NB4 (cell line): ENCODE results near the gene ZNRF3.
"Not testable (repeated sequence)": the region's sequence is repeated elsewhere in the genome, so short reads cannot be mapped to it uniquely, and the experiment has no call there.

Source experiments
- DNase-seq: peaks from one replicate; pipeline ENCODE4 v3.0.0; 2010; ENCODE audit warnings: low read depth
- H3K4me3 ChIP-seq: one replicate; pipeline ENCODE4 v1.5.1; 2011; ENCODE audit warnings: mild to moderate bottlenecking, low read depth, low read length, moderate library complexity
- MAX ChIP-seq: IDR thresholded peaks from 2 replicates; pipeline ENCODE4 v1.6.1; 2011; ENCODE audit warnings: low read depth, low read length
- MYC ChIP-seq: IDR thresholded peaks from 2 replicates; pipeline ENCODE4 v1.6.1; 2011; ENCODE audit warnings: low read depth, low read length
- POLR2A ChIP-seq: IDR thresholded peaks from 2 replicates; pipeline ENCODE4 v1.6.1; 2011; ENCODE audit warnings: mild to moderate bottlenecking; ENCODE audit not compliant: insufficient read length; ENCODE audit errors: extremely low read depth
- TF ChIP-seq, protein P1 (sequence below): IDR thresholded peaks from one replicate; pipeline ENCODE4 v1.5.1; 2012; ENCODE audit warnings: low read depth, low read length

ZNRF3 gene

GRCh38 chr22:29003975-29004646 lies 120.7 kb downstream of the ZNRF3 start:
- DNase-seq = no peak
- no peak for TF ChIP-seq MYC
- TF ChIP-seq, protein P1, sequence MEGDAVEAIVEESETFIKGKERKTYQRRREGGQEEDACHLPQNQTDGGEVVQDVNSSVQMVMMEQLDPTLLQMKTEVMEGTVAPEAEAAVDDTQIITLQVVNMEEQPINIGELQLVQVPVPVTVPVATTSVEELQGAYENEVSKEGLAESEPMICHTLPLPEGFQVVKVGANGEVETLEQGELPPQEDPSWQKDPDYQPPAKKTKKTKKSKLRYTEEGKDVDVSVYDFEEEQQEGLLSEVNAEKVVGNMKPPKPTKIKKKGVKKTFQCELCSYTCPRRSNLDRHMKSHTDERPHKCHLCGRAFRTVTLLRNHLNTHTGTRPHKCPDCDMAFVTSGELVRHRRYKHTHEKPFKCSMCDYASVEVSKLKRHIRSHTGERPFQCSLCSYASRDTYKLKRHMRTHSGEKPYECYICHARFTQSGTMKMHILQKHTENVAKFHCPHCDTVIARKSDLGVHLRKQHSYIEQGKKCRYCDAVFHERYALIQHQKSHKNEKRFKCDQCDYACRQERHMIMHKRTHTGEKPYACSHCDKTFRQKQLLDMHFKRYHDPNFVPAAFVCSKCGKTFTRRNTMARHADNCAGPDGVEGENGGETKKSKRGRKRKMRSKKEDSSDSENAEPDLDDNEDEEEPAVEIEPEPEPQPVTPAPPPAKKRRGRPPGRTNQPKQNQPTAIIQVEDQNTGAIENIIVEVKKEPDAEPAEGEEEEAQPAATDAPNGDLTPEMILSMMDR = no peak
- TF ChIP-seq POLR2A = no peak
- TF ChIP-seq MAX = no peak
- H3K4me3 ChIP-seq = no peak overlapping the region

DNA sequence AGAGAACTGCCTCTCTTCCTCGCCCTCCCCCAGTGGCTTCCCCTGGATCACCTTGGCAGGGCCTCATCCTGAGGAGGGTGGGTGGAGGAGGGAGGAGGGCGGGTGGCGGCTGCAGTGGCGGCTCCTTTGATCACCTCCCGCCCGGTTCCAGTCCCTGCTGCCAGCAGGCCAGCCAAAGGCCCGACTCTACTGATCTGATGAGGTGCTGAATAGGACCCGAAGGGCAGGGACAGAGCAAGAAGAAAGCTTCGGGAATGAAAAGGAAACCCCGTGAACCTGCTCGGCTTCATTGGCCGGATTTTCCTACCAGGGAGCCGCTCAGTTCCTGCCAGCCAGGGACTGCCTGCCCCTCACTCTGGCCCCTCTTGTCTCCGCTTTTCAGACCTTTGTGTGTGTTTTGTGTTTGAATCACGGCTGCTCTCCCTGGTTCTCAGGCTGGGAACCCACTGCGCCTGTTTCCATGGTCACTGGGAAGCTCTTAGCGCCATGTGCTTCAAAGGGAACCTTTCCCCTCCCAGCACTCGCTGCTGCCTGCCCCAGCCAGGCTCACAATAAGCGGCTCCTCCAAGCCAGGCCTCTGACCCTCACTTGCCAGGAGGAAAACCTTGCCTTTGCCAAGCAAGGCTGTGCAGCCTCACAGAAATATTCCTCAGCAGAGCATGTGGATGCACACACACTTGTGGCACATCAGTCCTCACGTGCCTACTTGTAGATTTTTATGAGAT lies 121.4 kb downstream of the ZNRF3 start:
- no peak for DNase-seq
- H3K4me3 ChIP-seq = no peak overlapping the region
- TF ChIP-seq MAX (no peak), POLR2A (no peak), MYC (no peak)
- TF ChIP-seq, protein P1 = no peak

- H3K4me3 ChIP-seq, DNase-seq: not testable (repeated sequence)
These were observed 122.4 kb downstream of the ZNRF3 start for GRCh38 chr22:29005754-29006153.

DNA sequence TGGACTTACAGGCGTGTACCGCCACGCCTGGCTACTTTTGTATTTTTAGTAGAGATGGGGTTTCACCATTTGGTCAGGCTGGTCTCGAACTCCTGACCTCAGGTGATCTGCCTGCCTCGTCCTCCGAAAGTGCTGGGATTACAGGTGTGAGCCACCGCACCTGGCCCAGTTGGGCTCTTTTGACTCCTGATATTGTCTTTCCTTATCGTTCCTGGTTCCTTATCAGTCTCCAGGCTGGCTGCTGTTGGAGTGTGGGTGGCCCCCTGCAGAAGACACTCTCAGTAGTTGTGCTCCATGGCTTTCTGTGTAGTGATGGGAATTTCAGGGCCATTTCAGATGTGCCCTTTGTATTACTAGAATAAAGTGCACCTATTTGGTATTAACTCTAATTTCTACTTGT lies 123.0 kb downstream of the ZNRF3 start:
- DNase-seq = no peak
- TF ChIP-seq POLR2A (no peak), MAX (no peak), MYC (no peak)
- TF ChIP-seq, protein P1 = no peak
- H3K4me3 ChIP-seq = no peak overlapping the region

- no peak overlapping the region for H3K4me3 ChIP-seq
- TF ChIP-seq, protein P1 = no peak
- TF ChIP-seq MYC = no peak
- no peak for DNase-seq
These were observed 125.8 kb downstream of the ZNRF3 start for GRCh38 chr22:29009148-29009547.

DNA sequence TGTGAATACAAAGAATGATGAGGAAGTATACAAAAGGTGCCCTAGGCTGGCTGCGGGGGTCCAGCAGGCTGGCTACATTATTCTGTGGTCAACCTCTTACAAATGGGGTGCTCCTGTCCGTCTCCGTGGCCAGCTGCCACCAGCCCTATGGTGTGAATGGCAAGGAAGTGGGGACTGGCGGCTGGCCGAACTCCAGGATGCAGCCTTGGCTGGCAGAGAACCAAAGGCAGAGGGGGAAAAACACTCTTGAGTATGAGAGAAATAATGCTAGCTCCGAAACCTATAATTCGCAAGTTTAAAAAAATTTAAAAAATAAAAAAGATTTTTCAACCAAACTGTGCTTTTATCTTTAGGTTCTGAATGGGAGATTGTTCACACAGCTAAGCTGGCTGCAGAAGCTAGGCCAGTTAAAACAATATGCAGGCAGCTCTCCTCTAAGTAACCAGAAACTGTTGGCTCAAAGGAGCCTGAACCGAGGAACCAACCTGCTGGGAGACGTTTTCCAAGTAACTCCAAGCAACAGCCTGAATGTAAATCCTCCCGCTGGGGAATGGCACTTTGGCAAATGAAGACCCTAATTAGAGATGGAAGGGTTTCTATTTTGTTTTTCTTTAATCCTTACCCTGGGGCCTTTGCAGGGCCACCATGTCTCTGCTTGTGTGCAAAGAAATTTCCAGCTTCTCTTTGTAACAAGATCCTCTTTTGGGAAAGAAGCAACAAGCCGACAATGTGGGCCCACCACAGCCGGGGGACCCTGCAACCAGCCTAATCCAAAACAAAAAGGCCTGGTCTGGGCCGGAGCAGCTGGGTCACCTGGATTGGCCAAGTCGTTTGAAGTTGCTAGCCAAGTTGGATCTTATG lies 128.1 kb downstream of the ZNRF3 start:
- H3K4me3 ChIP-seq = no peak overlapping the region
- no peak for TF ChIP-seq MYC
- no peak for TF ChIP-seq POLR2A
- no peak for TF ChIP-seq MAX
- TF ChIP-seq, protein P1 = no peak
- no peak for DNase-seq
